Ovary (tissue), 9 donors: ENCODE results near the gene TGFB1. TPM values are rescaled to one million over a fixed set of nuclear protein-coding genes. Genes with fewer than 3 reads are reported as not detected.

Experiments
- DNase-seq, 5 donors: peaks; one replicate each; pipeline ENCODE4 v3.0.0-alpha.2; 2019 to 2020
- H3K27ac ChIP-seq, 2 donors: fragments of 200-600 bp; one replicate each; pipeline versions ENCODE4 v1.5.1 to v1.8.0; 2019 to 2022
- H3K27me3 ChIP-seq: fragments of 200-600 bp; one replicate; pipeline ENCODE4 v1.8.0; 2022
- H3K36me3 ChIP-seq: fragments of 200-600 bp; sonication (generic); one replicate; pipeline ENCODE4 v1.5.1; 2019
- H3K4me1 ChIP-seq: one replicate; pipeline ENCODE4 v1.8.1; 2013; ENCODE audit warnings: mild to moderate bottlenecking, moderate library complexity; ENCODE audit not compliant: insufficient read depth
- H3K4me3 ChIP-seq: fragments of 200-600 bp; sonication (generic); one replicate; pipeline ENCODE4 v1.5.1; 2017
- H3K9me3 ChIP-seq, 2 donors: fragments of 200-600 bp in 1 of 2; sonication (generic) in 1 of 2; one replicate each; pipeline versions ENCODE4 v1.5.1 to v1.8.1; 2013 to 2019; ENCODE audit warnings: mild to moderate bottlenecking in 1 of 2, moderate library complexity in 1 of 2
- CTCF ChIP-seq, 3 donors: fragments of 450-650 bp in 2 of 3; fragments of 200-600 bp in 1 of 3; IDR thresholded peaks; one replicate each; pipeline versions ENCODE4 v1.5.1 to v1.8.0; 2016 to 2022; ENCODE audit warnings: antibody characterized with exemption in 3 of 3, mild to moderate bottlenecking in 1 of 3
- EP300 ChIP-seq: sonication (generic); formaldehyde crosslinking; IDR thresholded peaks from one replicate; pipeline ENCODE4 v1.6.1; 2017; ENCODE audit warnings: antibody characterized with exemption
- POLR2A ChIP-seq: fragments of 450-650 bp; IDR thresholded peaks from one replicate; pipeline ENCODE4 v1.6.1; 2017; ENCODE audit warnings: antibody characterized with exemption, mild to moderate bottlenecking, moderate library complexity
- WGBS, 3 donors: extraction: QIAGEN DNeasy Blood & Tissue Kit in 1 of 3; methylation state at CpG; one replicate each; pipeline versions ENCODE4 v1.1.5 to v1.1.7; 2013 to 2017; 5-methylcytosine and 5-hydroxymethylcytosine counted together
- intact Hi-C, 4 donors: fragments of 100-400 bp; cut with DNase I; formaldehyde crosslinking; loops; one replicate each; pipeline versions ENCODE4 v1.11.0 to v1.15.1; 2022 to 2023
- polyA plus RNA-seq, 2 donors: library from polyadenylated mRNA; stranded (reverse); fragments of 200-250 nt in 1 of 2; fragments of 350-450 nt in 1 of 2; fragmentation: Illumina TruSeq in 1 of 2; extraction: RNeasy Lipid Tissue Mini Kit (QIAGEN cat#74804) in 1 of 2; gene quantifications; one replicate each; pipeline ENCODE4 v1.2.3, GENCODE V29; 2013 to 2014
- total RNA-seq, 7 donors: library from RNA; depleted of rRNA in 2 of 7; stranded (reverse); fragments of >200 nt in 2 of 7; fragmentation: NEBNext Ultra II Directional in 3 of 7; extraction: Animal tissue kit (Norgen Biotek cat#: 25700) in 3 of 7; gene quantifications; one replicate each; pipeline versions ENCODE4 v1.1.0 to v1.2.4, GENCODE V29; 2016 to 2023
- donor health status: DM: no; HTN: no; CAD: no; lungs with moderate emphysema.
- donor health status: DM: no; HTN: no; CAD: no.
- donor health status: Bipolar disorder and iron deficiency.
- donor health status: DM: yes; HTN: yes; CAD: no.
- donor health status: DM: no; HTN: no; CAD: no.
- donor health status: DM: yes; HTN: yes; CAD: no.

The TGFB1 gene
- total and polyA plus RNA-seq, 9 donors: 9.1 to 31.8 (median 20.8) TPM

DNA sequence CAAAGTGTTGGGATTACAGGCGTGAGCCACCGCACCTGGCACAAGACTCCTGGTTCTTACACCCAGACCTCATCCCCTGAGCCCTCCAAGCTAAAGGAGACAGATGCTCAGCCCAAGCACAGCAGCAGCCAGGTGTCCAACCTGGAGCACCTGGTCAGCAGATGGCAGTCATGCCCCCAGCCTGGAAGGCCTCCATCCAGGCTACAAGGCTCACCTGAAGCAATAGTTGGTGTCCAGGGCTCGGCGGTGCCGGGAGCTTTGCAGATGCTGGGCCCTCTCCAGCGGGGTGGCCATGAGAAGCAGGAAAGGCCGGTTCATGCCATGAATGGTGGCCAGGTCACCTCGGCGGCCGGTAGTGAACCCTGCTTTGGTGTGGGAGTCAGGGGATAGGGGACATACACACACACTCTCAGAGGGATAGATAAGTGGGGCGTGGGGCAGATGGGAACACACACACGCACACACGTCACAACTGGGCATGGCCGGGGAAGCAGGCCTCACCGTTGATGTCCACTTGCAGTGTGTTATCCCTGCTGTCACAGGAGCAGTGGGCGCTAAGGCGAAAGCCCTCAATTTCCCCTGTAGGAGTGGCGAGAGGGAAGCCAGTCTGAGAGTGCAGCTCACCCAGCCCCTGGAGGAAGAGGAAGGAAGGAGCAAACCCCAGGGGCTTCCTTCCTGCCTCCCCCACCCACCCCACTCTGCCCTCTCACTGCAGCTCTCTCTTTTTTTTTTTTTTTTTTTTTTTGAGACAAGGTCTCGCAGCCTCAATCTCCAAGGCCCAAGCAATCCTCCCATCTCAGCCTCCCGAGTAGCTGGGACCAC lies 11.8 kb downstream of the TGFB1 start:
- TF ChIP-seq CTCF (IDR thresholded peaks at IDR 0.05) (no peak), POLR2A (no peak), EP300 (no peak)
- Histone ChIP-seq H3K9me3 (no peaks in the 10 kb centered on the region), H3K27ac (no peak overlapping the region), H3K27me3 (no peaks in the 10 kb centered on the region), H3K4me3 (no peak overlapping the region), H3K36me3 (no peaks in the 10 kb centered on the region), H3K4me1 (no peaks in the 10 kb centered on the region)
- 90 to 95% (median 93%) methylated on average over 20 of the region's 20 CpGs for WGBS, 3 donors
- no peak for DNase-seq
- intact Hi-C loops: no loop called here

DNA sequence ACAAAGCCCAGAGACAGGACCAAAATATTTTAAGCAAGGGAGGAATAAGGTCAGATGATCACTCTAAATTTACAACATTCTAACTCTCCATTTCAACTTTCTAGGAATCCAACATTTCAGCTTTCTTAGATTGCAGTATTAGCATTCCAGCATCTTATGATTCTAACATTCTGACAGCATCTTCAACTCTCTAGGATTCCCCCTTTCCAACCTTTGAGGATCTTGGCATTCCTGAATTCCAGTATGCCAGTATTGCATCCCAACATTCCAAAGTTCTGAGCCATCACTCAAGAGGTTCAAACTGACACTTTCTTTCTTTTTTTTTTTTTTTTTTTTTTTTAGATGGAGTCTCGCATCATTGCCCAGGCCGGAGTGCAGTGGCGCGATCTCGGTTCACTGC lies 13.8 kb downstream of the TGFB1 start:
- DNase-seq: no peak
- TF ChIP-seq EP300 (no peak), CTCF (IDR thresholded peaks at IDR 0.05) (no peak), POLR2A (no peak)
- WGBS, 3 donors: 95% methylated on average over 5 of the region's 5 CpGs
- no peaks in the 10 kb centered on the region for H3K27me3 ChIP-seq
- intact Hi-C loops: no loop called here
- H3K27ac ChIP-seq: no peak overlapping the region
- H3K36me3 ChIP-seq: no peaks in the 10 kb centered on the region
- no peaks in the 10 kb centered on the region for H3K4me1 ChIP-seq
- H3K9me3 ChIP-seq: no peaks in the 10 kb centered on the region
- H3K4me3 ChIP-seq: no peak overlapping the region

DNA sequence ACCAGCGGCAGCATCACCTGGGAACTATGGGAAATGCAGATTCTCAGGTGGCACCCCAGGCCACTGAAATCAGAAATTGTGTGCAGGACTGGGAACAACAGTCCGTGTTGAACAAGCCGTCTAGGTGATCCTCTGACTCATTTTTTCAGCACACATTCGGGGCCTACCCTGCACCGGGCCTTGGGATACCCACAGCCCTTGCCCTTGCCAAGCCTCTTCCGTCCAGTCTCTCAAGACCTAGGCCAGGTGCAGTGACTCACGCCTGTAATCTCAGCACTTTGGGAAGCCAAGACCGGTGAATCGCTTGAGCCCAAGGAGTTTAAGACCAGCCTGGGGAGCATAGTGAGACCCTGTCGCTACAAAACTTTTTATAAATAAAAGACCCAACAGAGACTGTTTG lies 18.3 kb downstream of the TGFB1 start:
- Histone ChIP-seq H3K9me3 (no peaks in the 10 kb centered on the region), H3K27ac (no peak overlapping the region), H3K27me3 (no peaks in the 10 kb centered on the region), H3K4me1 (no peaks in the 10 kb centered on the region), H3K36me3 (no peaks in the 10 kb centered on the region), H3K4me3 (no peak overlapping the region)
- intact Hi-C loops: no loop called here
- TF ChIP-seq POLR2A: no peak
- WGBS, 3 donors: 93 to 95% (median 94%) methylated on average over 10 of the region's 10 CpGs
- DNase-seq: no peak

DNA sequence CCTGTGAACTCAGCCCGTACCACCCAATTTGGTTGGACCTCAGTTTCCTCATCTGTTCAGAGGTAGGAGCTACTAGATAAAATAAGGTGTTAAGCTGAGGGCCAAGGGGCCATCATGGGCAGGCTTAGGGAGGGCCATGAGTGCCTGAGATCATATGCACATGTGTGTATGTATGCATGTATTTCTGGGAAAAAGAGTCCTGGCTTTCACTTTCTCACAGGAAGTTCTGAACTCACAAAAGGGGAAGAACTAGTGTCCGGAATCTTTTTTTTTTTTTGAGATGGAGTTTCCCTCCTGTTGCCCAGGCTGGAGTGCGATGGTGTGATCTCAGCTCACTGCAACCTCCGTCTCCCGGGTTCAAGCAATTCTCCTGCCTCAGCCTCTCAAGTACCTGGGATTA lies 18.9 kb downstream of the TGFB1 start:
- WGBS, 3 donors: 87 to 92% (median 89%) methylated on average over 5 of the region's 5 CpGs
- DNase-seq: no peak
- Histone ChIP-seq H3K4me3 (no peak overlapping the region), H3K27ac (no peak overlapping the region), H3K9me3 (no peaks in the 10 kb centered on the region), H3K27me3 (no peaks in the 10 kb centered on the region), H3K4me1 (no peaks in the 10 kb centered on the region), H3K36me3 (no peaks in the 10 kb centered on the region)
- TF ChIP-seq CTCF (IDR thresholded peaks at IDR 0.05): no peak
- TF ChIP-seq POLR2A: no peak
- TF ChIP-seq EP300: no peak
- intact Hi-C loops: no loop called here

DNA sequence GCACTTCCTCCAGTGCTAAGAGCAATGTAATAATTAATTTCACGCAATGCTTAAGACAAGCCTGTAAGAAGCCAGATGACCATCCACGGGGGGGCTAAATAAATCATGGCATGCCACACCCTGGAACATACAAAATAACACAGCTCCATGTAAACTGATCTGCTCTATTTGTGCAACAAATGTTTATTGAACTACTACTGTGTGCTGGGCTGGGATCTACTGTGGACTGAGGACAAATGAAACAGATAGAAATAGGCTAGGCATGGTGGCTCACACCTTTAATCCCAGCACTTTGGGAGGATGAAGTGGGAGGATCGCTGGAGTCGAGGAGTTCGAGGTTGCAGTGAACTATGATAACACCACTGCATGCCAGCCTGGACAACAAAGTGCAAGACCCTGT lies 21.3 kb downstream of the TGFB1 start:
- no peak overlapping the region for H3K4me3 ChIP-seq
- no peak for DNase-seq
- no peak for TF ChIP-seq POLR2A
- no peak for TF ChIP-seq EP300
- no peak for TF ChIP-seq CTCF (IDR thresholded peaks at IDR 0.05)
- H3K4me1 ChIP-seq: no peaks in the 10 kb centered on the region
- H3K36me3 ChIP-seq: no peaks in the 10 kb centered on the region
- H3K9me3 ChIP-seq: no peaks in the 10 kb centered on the region
- no peaks in the 10 kb centered on the region for H3K27me3 ChIP-seq
- intact Hi-C loops: no loop called here
- WGBS, 3 donors: 87 to 90% (median 87%) methylated on average over 5 of the region's 5 CpGs
- H3K27ac ChIP-seq: no peak overlapping the region
